Osteocyte (in vitro differentiated cells): ENCODE results near the gene PYDC2. TPM values are rescaled to one million over a fixed set of nuclear protein-coding genes. Genes with fewer than 3 reads are reported as not detected.

ENCODE experiments used
- DNase-seq: peaks from one replicate; pipeline ENCODE4 v3.0.0; 2021; ENCODE audit warnings: mixed read lengths; ENCODE audit not compliant: unreplicated experiment; ENCODE audit errors: extremely low spot score
- H3K27ac Mint-ChIP-seq: one replicate; pipeline ENCODE4 v1.8.0; 2021; ENCODE audit warnings: mild to moderate bottlenecking, mixed read lengths; ENCODE audit not compliant: unreplicated experiment
- H3K27me3 Mint-ChIP-seq: one replicate; pipeline ENCODE4 v1.8.0; 2021; ENCODE audit warnings: mixed read lengths; ENCODE audit not compliant: unreplicated experiment
- H3K36me3 Mint-ChIP-seq: one replicate; pipeline ENCODE4 v1.8.0; 2021; ENCODE audit warnings: mixed read lengths; ENCODE audit not compliant: unreplicated experiment
- H3K4me1 Mint-ChIP-seq: one replicate; pipeline ENCODE4 v1.8.0; 2021; ENCODE audit warnings: mixed read lengths; ENCODE audit not compliant: unreplicated experiment
- H3K4me3 Mint-ChIP-seq: one replicate; pipeline ENCODE4 v1.8.0; 2021; ENCODE audit warnings: mild to moderate bottlenecking, moderate library complexity, mixed read lengths; ENCODE audit not compliant: unreplicated experiment
- H3K9me3 Mint-ChIP-seq: one replicate; pipeline ENCODE4 v1.8.0; 2021; ENCODE audit warnings: mixed read lengths; ENCODE audit not compliant: unreplicated experiment
- CTCF ChIP-seq: fragments of 200-600 bp; sonication (generic); IDR thresholded peaks from 2 replicates; pipeline ENCODE4 v1.5.0; 2021; ENCODE audit warnings: antibody characterized with exemption, mild to moderate bottlenecking, moderate library complexity
- total RNA-seq: library from RNA; stranded (reverse); gene quantifications from 2 replicates; pipeline ENCODE4 v1.2.1, GENCODE V29; 2021

Gene PYDC2
- total RNA-seq, 1 donor from 2014 or later = not detected

GRCh38 chr3:191449256-191449655, 11.7 kb upstream of the PYDC2 start:
- H3K36me3 Mint-ChIP-seq = no peaks in the 10 kb centered on the region

DNA sequence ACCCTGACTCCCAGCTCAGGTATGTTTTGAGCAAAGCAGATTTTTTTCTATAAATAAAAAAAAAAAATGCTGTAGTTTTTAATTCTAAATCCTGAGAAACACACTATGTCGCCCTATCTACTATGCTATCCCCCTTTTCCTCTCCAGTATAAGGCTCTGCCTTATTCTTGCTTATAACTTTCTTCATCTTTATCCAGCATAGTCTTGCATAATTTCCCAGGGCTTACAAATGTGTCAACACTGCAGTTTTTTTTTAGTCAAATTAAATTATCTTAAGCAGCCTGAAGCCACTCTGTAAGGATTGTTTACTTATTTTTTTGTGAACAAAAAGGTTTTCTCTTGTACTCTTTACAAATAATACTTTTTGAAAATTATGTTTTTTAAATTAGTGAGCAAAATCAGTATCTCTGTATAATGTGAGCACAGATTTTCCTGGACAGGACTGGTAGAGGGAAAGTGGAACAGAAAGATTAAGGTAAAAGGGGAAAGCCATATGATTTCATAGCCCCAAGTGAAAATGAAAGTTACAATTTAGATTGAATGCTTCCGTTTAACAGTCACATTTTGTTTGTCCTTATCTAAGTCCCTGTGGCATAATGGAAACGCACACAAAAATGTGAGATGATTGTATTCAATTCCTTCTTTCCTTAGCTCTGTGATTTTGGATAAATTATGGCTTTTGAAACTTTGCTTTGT, 5.6 kb upstream of the PYDC2 start:
- no peak overlapping the region for H3K27ac Mint-ChIP-seq
- no peaks in the 10 kb centered on the region for H3K36me3 Mint-ChIP-seq
- no peak overlapping the region for H3K4me3 Mint-ChIP-seq
- no peaks in the 10 kb centered on the region for H3K4me1 Mint-ChIP-seq
- DNase-seq = no peak
- no peaks in the 10 kb centered on the region for H3K9me3 Mint-ChIP-seq
- TF ChIP-seq CTCF = no peak
- peaks cover 7% of the 10 kb centered on the region for H3K27me3 Mint-ChIP-seq

More at GRCh38 chr3:191449256-191449655, 11.7 kb upstream of the PYDC2 start:
- Mint-ChIP-seq H3K27me3 (peaks cover 21% of the 10 kb centered on the region), H3K4me1 (no peaks in the 10 kb centered on the region), H3K4me3 (no peak overlapping the region), H3K9me3 (peaks cover 5% of the 10 kb centered on the region), H3K27ac (no peak overlapping the region)
- TF ChIP-seq CTCF = no peak
- no peak for DNase-seq

DNA sequence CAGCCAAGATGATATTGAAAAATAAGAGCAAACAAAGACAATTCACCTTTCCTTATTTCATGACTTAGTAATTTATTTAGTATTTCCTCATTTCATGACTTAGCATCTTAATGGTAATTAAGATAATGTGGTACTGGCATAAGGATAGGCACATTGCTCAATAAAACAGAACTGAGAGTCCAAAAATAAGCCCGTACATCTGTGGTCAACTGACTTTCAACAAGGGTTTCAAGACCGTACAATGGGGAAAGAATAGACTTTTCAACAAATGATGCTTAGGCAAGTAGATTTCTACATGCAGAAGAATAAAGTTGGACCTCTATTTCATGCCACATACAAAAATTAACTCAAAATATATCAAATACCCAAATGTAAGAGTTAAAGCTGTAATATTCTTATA, 603 bp upstream of the PYDC2 start:
- H3K36me3 Mint-ChIP-seq = no peaks in the 10 kb centered on the region
- H3K4me3 Mint-ChIP-seq = no peak overlapping the region
- H3K4me1 Mint-ChIP-seq = no peaks in the 10 kb centered on the region
- peaks cover 9% of the 10 kb centered on the region for H3K27me3 Mint-ChIP-seq
- no peak for TF ChIP-seq CTCF
- H3K9me3 Mint-ChIP-seq = no peaks in the 10 kb centered on the region
- no peak for DNase-seq
- no peak overlapping the region for H3K27ac Mint-ChIP-seq

DNA sequence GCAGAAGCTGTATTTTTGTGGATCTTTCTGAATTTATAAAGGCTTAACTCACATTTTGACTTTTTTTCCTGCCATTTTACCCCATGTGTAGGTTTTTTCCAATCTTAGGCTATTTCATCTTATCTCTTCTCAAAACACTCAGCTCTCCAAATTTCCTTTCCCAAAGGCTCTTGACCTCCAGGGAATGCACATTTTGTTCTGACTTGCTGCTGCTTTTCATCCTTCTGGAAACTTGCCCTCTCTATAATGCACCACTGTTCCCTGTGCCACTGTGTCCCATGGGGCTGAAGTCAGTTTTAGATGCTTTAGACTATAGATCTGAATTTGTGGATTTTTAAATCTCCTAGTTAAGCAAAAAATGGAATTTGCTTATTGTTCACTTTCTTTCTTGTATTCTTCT, 9.1 kb downstream of the PYDC2 start:
- no peak for TF ChIP-seq CTCF
- Mint-ChIP-seq H3K4me1 (no peaks in the 10 kb centered on the region), H3K27me3 (peaks cover 5% of the 10 kb centered on the region), H3K36me3 (no peaks in the 10 kb centered on the region), H3K4me3 (no peak overlapping the region), H3K27ac (no peak overlapping the region), H3K9me3 (no peaks in the 10 kb centered on the region)
- DNase-seq = no peak

- Mint-ChIP-seq H3K9me3 (no peaks in the 10 kb centered on the region), H3K4me3 (no peak overlapping the region), H3K4me1 (no peaks in the 10 kb centered on the region), H3K27me3 (peaks cover 5% of the 10 kb centered on the region), H3K27ac (no peak overlapping the region), H3K36me3 (no peaks in the 10 kb centered on the region)
- DNase-seq = no peak
- TF ChIP-seq CTCF = no peak
Observed at GRCh38 chr3:191470545-191470944, 9.6 kb downstream of the PYDC2 start.
